HL-60 (cell line): Measurements from ENCODE around the gene CHN2.

ENCODE experiments used
- DNase-seq, 2 experiments: peaks; one replicate each; pipeline ENCODE4 v3.0.0-alpha.2; 2010 to 2020; ENCODE audit warnings: low read depth in 1 of 2, low spot score in 1 of 2
- H3K27ac ChIP-seq: fragments of 250-450 bp; sonication (Bioruptor Pico); replicated peaks from 2 replicates; pipeline ENCODE4 v1.5.1; 2020; ENCODE audit warnings: mild to moderate bottlenecking, moderate library complexity
- H3K27me3 ChIP-seq: fragments of 250-450 bp; sonication (Bioruptor Pico); 2 replicates; pipeline ENCODE4 v1.5.1; 2021; ENCODE audit warnings: mild to moderate bottlenecking, moderate library complexity; ENCODE audit not compliant: insufficient read depth, poor library complexity, severe bottlenecking
- H3K4me3 ChIP-seq: replicated peaks from 2 replicates; pipeline ENCODE4 v1.5.1; 2011; ENCODE audit warnings: mild to moderate bottlenecking, control low read depth, low read length; ENCODE audit not compliant: insufficient read depth
- CTCF ChIP-seq: IDR thresholded peaks from one replicate; pipeline ENCODE4 v1.5.1; 2011; ENCODE audit warnings: low read length, control low read depth, inconsistent platforms; ENCODE audit not compliant: insufficient read depth
- GABPA ChIP-seq: IDR thresholded peaks from 2 replicates; pipeline ENCODE4 v1.6.1; 2012; ENCODE audit warnings: low read depth
- POLR2AphosphoS5 ChIP-seq: IDR thresholded peaks from 2 replicates; pipeline ENCODE4 v1.6.1; 2012; ENCODE audit warnings: low read depth
- REST ChIP-seq: IDR thresholded peaks from 2 replicates; pipeline ENCODE4 v1.6.1; 2012; ENCODE audit warnings: low read depth; ENCODE audit not compliant: insufficient replicate concordance
- SPI1 ChIP-seq: IDR thresholded peaks from 2 replicates; pipeline ENCODE4 v1.6.1; 2012; ENCODE audit warnings: low read depth, mild to moderate bottlenecking, borderline replicate concordance

The CHN2 gene

GRCh38 chr7:29495653-29496052 is 301.1 kb downstream of the CHN2 start:
- Histone ChIP-seq H3K27ac (no peak overlapping the region), H3K27me3 (no peaks in the 10 kb centered on the region), H3K4me3 (no peak overlapping the region)
- TF ChIP-seq GABPA (no peak), REST (no peak), CTCF (no peak), SPI1 (no peak), POLR2AphosphoS5 (no peak)
- DNase-seq = no peak

GRCh38 chr7:29496355-29497020 is 301.9 kb downstream of the CHN2 start:
- H3K27me3 ChIP-seq = no peaks in the 10 kb centered on the region
- no peak for TF ChIP-seq GABPA
- no peak for TF ChIP-seq CTCF
- TF ChIP-seq REST = no peak
- no peak for TF ChIP-seq POLR2AphosphoS5
- no peak for TF ChIP-seq SPI1
- no peak overlapping the region for H3K27ac ChIP-seq
- DNase-seq = no peak
- no peak overlapping the region for H3K4me3 ChIP-seq

- TF ChIP-seq SPI1 = no peak
- TF ChIP-seq CTCF = no peak
- no peak for TF ChIP-seq GABPA
- no peak for TF ChIP-seq POLR2AphosphoS5
- no peak for TF ChIP-seq REST
- H3K27ac ChIP-seq = no peak overlapping the region
- H3K27me3 ChIP-seq = no peaks in the 10 kb centered on the region
- no peak for DNase-seq
- H3K4me3 ChIP-seq = no peak overlapping the region
Observed at GRCh38 chr7:29499932-29500331, 305.4 kb downstream of the CHN2 start.
